Transverse colon (tissue), 4 donors: ENCODE measurements around the gene CLMN.

Experiments
- POLR2A ChIP-seq: fragments of 450-650 bp; IDR thresholded peaks from one replicate; pipeline ENCODE4 v1.6.1; 2016; ENCODE audit warnings: antibody characterized with exemption, mild to moderate bottlenecking, moderate library complexity
- POLR2AphosphoS5 ChIP-seq, 3 donors: sonication (generic); formaldehyde crosslinking; IDR thresholded peaks; one replicate each; pipeline ENCODE4 v1.6.1; 2016; ENCODE audit warnings: antibody characterized with exemption in 3 of 3
- TF ChIP-seq, protein P1 (sequence below), 5 experiments: fragments of 200-600 bp in 3 of 5; fragments of 450-650 bp in 2 of 5; sonication (generic) in 3 of 5; IDR thresholded peaks; 1 replicate in 2 of 5; 2 replicates in 3 of 5; pipeline ENCODE4 v1.5.1; 2016 to 2017; ENCODE audit warnings: antibody characterized with exemption in 5 of 5, inconsistent platforms in 3 of 5, mild to moderate bottlenecking in 2 of 5, moderate library complexity in 1 of 5

- TF ChIP-seq POLR2A = no peak
- TF ChIP-seq, protein P1, sequence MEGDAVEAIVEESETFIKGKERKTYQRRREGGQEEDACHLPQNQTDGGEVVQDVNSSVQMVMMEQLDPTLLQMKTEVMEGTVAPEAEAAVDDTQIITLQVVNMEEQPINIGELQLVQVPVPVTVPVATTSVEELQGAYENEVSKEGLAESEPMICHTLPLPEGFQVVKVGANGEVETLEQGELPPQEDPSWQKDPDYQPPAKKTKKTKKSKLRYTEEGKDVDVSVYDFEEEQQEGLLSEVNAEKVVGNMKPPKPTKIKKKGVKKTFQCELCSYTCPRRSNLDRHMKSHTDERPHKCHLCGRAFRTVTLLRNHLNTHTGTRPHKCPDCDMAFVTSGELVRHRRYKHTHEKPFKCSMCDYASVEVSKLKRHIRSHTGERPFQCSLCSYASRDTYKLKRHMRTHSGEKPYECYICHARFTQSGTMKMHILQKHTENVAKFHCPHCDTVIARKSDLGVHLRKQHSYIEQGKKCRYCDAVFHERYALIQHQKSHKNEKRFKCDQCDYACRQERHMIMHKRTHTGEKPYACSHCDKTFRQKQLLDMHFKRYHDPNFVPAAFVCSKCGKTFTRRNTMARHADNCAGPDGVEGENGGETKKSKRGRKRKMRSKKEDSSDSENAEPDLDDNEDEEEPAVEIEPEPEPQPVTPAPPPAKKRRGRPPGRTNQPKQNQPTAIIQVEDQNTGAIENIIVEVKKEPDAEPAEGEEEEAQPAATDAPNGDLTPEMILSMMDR (IDR thresholded peaks at IDR 0.05) = no peak
- no peak for TF ChIP-seq POLR2AphosphoS5 (IDR thresholded peaks at IDR 0.05)
These were observed 57.2 kb downstream of the CLMN start for GRCh38 chr14:95262511-95262891.
